ENCODE results near the gene GDF11. TPM values are rescaled to one million over a fixed set of nuclear protein-coding genes. Genes with fewer than 3 reads are reported as not detected.
"Not testable (repeated sequence)": the region's sequence is repeated elsewhere in the genome, so short reads cannot be mapped to it uniquely, and the experiment has no call there.

The GDF11 gene
- total RNA-seq, 3 donors from 2014 or later: 12.3 to 15.5 (median 14.5) TPM

GRCh38 chr12:55755246-55755645 is 12.3 kb downstream of the GDF11 start:
- Mint-ChIP-seq H3K9me3 (no peaks in the 10 kb centered on the region), H3K27me3 (ENCODE audit: low read depth) (no peaks in the 10 kb centered on the region), H3K4me1 (ENCODE audit: low read depth) (peaks cover 5% of the 10 kb centered on the region), H3K4me3 (no peak overlapping the region), H3K36me3 (ENCODE audit: insufficient read depth) (peaks cover 25% of the 10 kb centered on the region)
- DNase-seq (no peak), ATAC-seq (no peak)

- peaks cover 24% of the 10 kb centered on the region for H3K36me3 Mint-ChIP-seq (ENCODE audit: insufficient read depth)
- peaks cover 12% of the 10 kb centered on the region for H3K4me1 Mint-ChIP-seq (ENCODE audit: low read depth)
- H3K9me3 Mint-ChIP-seq: no peaks in the 10 kb centered on the region
- ATAC-seq (no peak), DNase-seq (no peak)
- no peak overlapping the region for H3K4me3 Mint-ChIP-seq
- H3K27me3 Mint-ChIP-seq (ENCODE audit: low read depth): no peaks in the 10 kb centered on the region
Observed at GRCh38 chr12:55757701-55758100, 14.8 kb downstream of the GDF11 start.

GRCh38 chr12:55758575-55758974 is 15.7 kb downstream of the GDF11 start:
- H3K4me3 Mint-ChIP-seq, DNase-seq, H3K9me3 Mint-ChIP-seq: not testable (repeated sequence)

GRCh38 chr12:55760663-55761062 is 17.7 kb downstream of the GDF11 start:
- H3K9me3 Mint-ChIP-seq: no peaks in the 10 kb centered on the region
- peak; percentile 92 to 93 for ATAC-seq
- no peak for DNase-seq
- peaks cover 22% of the 10 kb centered on the region for H3K36me3 Mint-ChIP-seq (ENCODE audit: insufficient read depth)
- H3K4me3 Mint-ChIP-seq: no peak overlapping the region
- H3K4me1 Mint-ChIP-seq (ENCODE audit: low read depth): peaks cover 7% of the 10 kb centered on the region
- H3K27me3 Mint-ChIP-seq (ENCODE audit: low read depth): no peaks in the 10 kb centered on the region

More at GRCh38 chr12:55758575-55758974, 15.7 kb downstream of the GDF11 start:
- H3K36me3 Mint-ChIP-seq (ENCODE audit: insufficient read depth): peaks cover 22% of the 10 kb centered on the region
- peaks cover 12% of the 10 kb centered on the region for H3K4me1 Mint-ChIP-seq (ENCODE audit: low read depth)
- not testable (repeated sequence) for ATAC-seq; H3K27me3 Mint-ChIP-seq (ENCODE audit: low read depth)

- ATAC-seq: no peak
- peaks cover 24% of the 10 kb centered on the region for H3K36me3 Mint-ChIP-seq (ENCODE audit: insufficient read depth)
- H3K27me3 Mint-ChIP-seq (ENCODE audit: low read depth): no peaks in the 10 kb centered on the region
- peaks cover 7% of the 10 kb centered on the region for H3K4me1 Mint-ChIP-seq (ENCODE audit: low read depth)
- H3K4me3 Mint-ChIP-seq: no peak overlapping the region
- H3K9me3 Mint-ChIP-seq: no peaks in the 10 kb centered on the region
- no peak for DNase-seq
Observed at GRCh38 chr12:55762646-55763045, 19.7 kb downstream of the GDF11 start.

- Mint-ChIP-seq H3K27me3 (ENCODE audit: low read depth) (no peaks in the 10 kb centered on the region), H3K36me3 (ENCODE audit: insufficient read depth) (peaks cover 22% of the 10 kb centered on the region), H3K4me3 (no peak overlapping the region), H3K9me3 (no peaks in the 10 kb centered on the region), H3K4me1 (ENCODE audit: low read depth) (peaks cover 3% of the 10 kb centered on the region)
- ATAC-seq (no peak), DNase-seq (no peak)
Observed at GRCh38 chr12:55765736-55766290, 22.9 kb downstream of the GDF11 start.

- peaks cover 19% of the 10 kb centered on the region for H3K36me3 Mint-ChIP-seq (ENCODE audit: insufficient read depth)
- ATAC-seq (no peak), DNase-seq (no peak)
- peaks cover 1% of the 10 kb centered on the region for H3K4me1 Mint-ChIP-seq (ENCODE audit: low read depth)
- no peaks in the 10 kb centered on the region for H3K9me3 Mint-ChIP-seq
- no peak overlapping the region for H3K4me3 Mint-ChIP-seq
- H3K27me3 Mint-ChIP-seq (ENCODE audit: low read depth): no peaks in the 10 kb centered on the region
Observed at GRCh38 chr12:55767156-55767555, 24.2 kb downstream of the GDF11 start.

- Mint-ChIP-seq H3K4me1 (ENCODE audit: low read depth) (peaks cover 6% of the 10 kb centered on the region), H3K36me3 (ENCODE audit: insufficient read depth) (peaks cover 14% of the 10 kb centered on the region), H3K9me3 (no peaks in the 10 kb centered on the region), H3K4me3 (no peak overlapping the region), H3K27me3 (ENCODE audit: low read depth) (no peaks in the 10 kb centered on the region)
- ATAC-seq (no peak), DNase-seq (no peak)
Observed at GRCh38 chr12:55771736-55772135, 28.8 kb downstream of the GDF11 start.

- Mint-ChIP-seq H3K9me3 (no peaks in the 10 kb centered on the region), H3K27me3 (ENCODE audit: low read depth) (no peaks in the 10 kb centered on the region), H3K36me3 (ENCODE audit: insufficient read depth) (peaks cover 12% of the 10 kb centered on the region), H3K4me3 (no peak overlapping the region), H3K4me1 (ENCODE audit: low read depth) (peaks cover 12% of the 10 kb centered on the region)
- DNase-seq (no peak), ATAC-seq (no peak)
Observed at GRCh38 chr12:55777856-55778255, 34.9 kb downstream of the GDF11 start.

- Mint-ChIP-seq H3K4me1 (ENCODE audit: low read depth) (peaks cover 9% of the 10 kb centered on the region), H3K36me3 (ENCODE audit: insufficient read depth) (peaks cover 12% of the 10 kb centered on the region), H3K9me3 (no peaks in the 10 kb centered on the region), H3K27me3 (ENCODE audit: low read depth) (no peaks in the 10 kb centered on the region), H3K4me3 (no peak overlapping the region)
- DNase-seq: no peak
- no peak for ATAC-seq
Observed at GRCh38 chr12:55780685-55781084, 37.8 kb downstream of the GDF11 start.

GRCh38 chr12:55788546-55788945 is 45.6 kb downstream of the GDF11 start:
- Mint-ChIP-seq H3K4me3 (no peak overlapping the region), H3K36me3 (ENCODE audit: insufficient read depth) (peaks cover 29% of the 10 kb centered on the region)

GRCh38 chr12:55789171-55789570 is 46.2 kb downstream of the GDF11 start:
- ATAC-seq (no peak), DNase-seq (no peak)
- H3K36me3 Mint-ChIP-seq (ENCODE audit: insufficient read depth): peaks cover 24% of the 10 kb centered on the region
- H3K9me3 Mint-ChIP-seq: no peaks in the 10 kb centered on the region
- H3K27me3 Mint-ChIP-seq (ENCODE audit: low read depth): no peaks in the 10 kb centered on the region
- H3K4me3 Mint-ChIP-seq: no peak overlapping the region
- no peaks in the 10 kb centered on the region for H3K4me1 Mint-ChIP-seq (ENCODE audit: low read depth)

More at GRCh38 chr12:55788546-55788945, 45.6 kb downstream of the GDF11 start:
- Mint-ChIP-seq H3K27me3 (ENCODE audit: low read depth) (no peaks in the 10 kb centered on the region), H3K9me3 (no peaks in the 10 kb centered on the region), H3K4me1 (ENCODE audit: low read depth) (no peaks in the 10 kb centered on the region)
- DNase-seq: no peak
- ATAC-seq: no peak

- H3K4me1 Mint-ChIP-seq (ENCODE audit: low read depth): no peaks in the 10 kb centered on the region
- no peaks in the 10 kb centered on the region for H3K27me3 Mint-ChIP-seq (ENCODE audit: low read depth)
- DNase-seq: no peak
- ATAC-seq: no peak
- peaks cover 27% of the 10 kb centered on the region for H3K36me3 Mint-ChIP-seq (ENCODE audit: insufficient read depth)
- no peak overlapping the region for H3K4me3 Mint-ChIP-seq
- H3K9me3 Mint-ChIP-seq: no peaks in the 10 kb centered on the region
Observed at GRCh38 chr12:55789893-55790292, 47.0 kb downstream of the GDF11 start.

- Mint-ChIP-seq H3K4me1 (ENCODE audit: low read depth) (peaks cover 2% of the 10 kb centered on the region), H3K4me3 (no peak overlapping the region), H3K36me3 (ENCODE audit: insufficient read depth) (peaks cover 28% of the 10 kb centered on the region), H3K9me3 (no peaks in the 10 kb centered on the region), H3K27me3 (ENCODE audit: low read depth) (no peaks in the 10 kb centered on the region)
- ATAC-seq (no peak), DNase-seq (no peak)
Observed at GRCh38 chr12:55795950-55796349, 53.0 kb downstream of the GDF11 start.

- DNase-seq: no peak
- Mint-ChIP-seq H3K4me3 (no peak overlapping the region), H3K27me3 (ENCODE audit: low read depth) (no peaks in the 10 kb centered on the region), H3K36me3 (ENCODE audit: insufficient read depth) (peaks cover 29% of the 10 kb centered on the region), H3K4me1 (ENCODE audit: low read depth) (peaks cover 2% of the 10 kb centered on the region), H3K9me3 (no peaks in the 10 kb centered on the region)
- ATAC-seq: no peak
Observed at GRCh38 chr12:55797068-55797467, 54.1 kb downstream of the GDF11 start.
